Activated CD4-positive, alpha-beta T cell treated with anti-CD3 and anti-CD28 coated beads, Interleukin-2, amount 50 U/mL, for 16 hours (primary cell): ENCODE data around the gene BRPF3.

ENCODE experiments used
- DNase-seq: peaks from one replicate; pipeline ENCODE4 v3.0.0-alpha.2; 2020

BRPF3 gene

GRCh38 chr6:36272234-36272633 lies 75.7 kb downstream of the BRPF3 start:
- DNase-seq: no peak

GRCh38 chr6:36273067-36273466 lies 76.5 kb downstream of the BRPF3 start:
- DNase-seq: no peak

GRCh38 chr6:36273802-36274514 lies 77.4 kb downstream of the BRPF3 start:
- no peak for DNase-seq

- no peak for DNase-seq
Measured at GRCh38 chr6:36276581-36277536, 80.3 kb downstream of the BRPF3 start.

DNA sequence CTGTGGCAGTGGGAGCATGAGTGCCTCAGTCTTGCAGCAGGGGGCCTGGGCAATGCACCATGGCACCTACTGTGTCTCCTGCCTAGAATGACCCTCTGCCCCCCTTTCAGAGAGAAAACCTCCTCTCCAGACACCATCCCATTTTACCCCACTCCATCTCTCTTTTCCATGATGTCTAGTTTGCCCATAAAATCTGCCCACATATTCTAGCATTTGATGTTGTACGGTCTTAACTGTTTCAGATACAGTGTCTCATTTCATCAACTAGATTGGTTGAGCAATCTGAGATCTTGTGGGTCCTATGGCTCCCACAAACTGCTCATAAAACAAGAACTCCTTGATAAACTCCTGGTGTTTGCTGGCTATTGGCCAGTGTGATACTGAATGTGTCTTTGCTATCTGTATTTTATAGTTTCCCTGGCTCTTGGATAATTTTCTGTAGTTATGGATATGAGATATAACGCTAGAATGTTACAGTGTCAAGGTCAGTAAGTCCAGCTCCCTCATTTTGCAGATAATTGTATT lies 81.5 kb downstream of the BRPF3 start:
- no peak for DNase-seq

DNA sequence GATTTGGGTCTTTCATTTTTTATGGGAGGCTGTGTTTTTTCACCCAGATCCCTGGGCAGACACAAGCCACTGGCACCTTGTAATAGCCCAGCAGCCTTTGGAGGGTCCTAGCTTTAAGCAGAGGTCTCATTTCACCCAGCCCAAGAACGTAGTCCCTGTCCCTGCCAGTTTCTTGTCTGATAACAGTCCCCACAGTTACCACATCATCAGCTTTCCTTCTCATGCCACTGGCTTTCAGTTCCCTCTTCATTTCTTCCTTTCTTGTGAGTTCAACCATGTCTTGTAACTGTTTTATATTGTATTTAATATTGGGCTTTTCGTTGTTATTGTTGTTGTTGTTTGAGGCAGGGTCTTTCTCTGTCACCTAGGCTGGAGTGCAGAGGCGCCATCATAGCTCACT lies 83.9 kb downstream of the BRPF3 start:
- no peak for DNase-seq

DNA sequence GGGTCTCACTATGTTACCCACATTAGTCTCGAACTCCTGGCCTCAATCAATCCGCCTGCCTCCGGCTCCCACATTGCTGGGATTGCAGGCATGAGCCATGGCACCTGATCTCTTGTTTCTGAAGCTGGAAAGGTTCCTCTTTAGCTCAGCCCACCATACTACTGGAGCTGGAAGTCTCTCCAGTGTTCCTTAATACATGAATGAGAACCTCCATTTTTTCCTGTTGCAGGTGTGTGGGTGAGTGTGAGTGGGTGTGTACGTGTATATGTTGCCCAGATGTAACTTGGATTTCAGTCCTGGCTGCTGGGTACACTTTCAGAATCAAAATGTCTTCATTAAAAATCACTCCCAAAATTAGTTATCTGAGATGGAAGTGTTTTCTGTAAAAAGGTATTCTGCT lies 84.4 kb downstream of the BRPF3 start:
- DNase-seq: no peak
